AG09309 (cell line): ENCODE results near the gene HOXC4.

Source experiments
- DNase-seq: peaks from one replicate; pipeline ENCODE4 v3.0.0-alpha.2; 2010; ENCODE audit warnings: low read depth
- H3K4me3 ChIP-seq: 2 replicates; pipeline ENCODE4 v1.5.1; 2011; ENCODE audit warnings: mild to moderate bottlenecking, low read depth, low read length, moderate library complexity; ENCODE audit not compliant: control insufficient read depth
- TF ChIP-seq, protein P1 (sequence below): IDR thresholded peaks from 2 replicates; pipeline ENCODE4 v1.5.1; 2011; ENCODE audit warnings: mild to moderate bottlenecking, low read depth, low read length, inconsistent platforms; ENCODE audit not compliant: insufficient read depth, control insufficient read depth; ENCODE audit errors: missing control alignments

HOXC4 gene

DNA sequence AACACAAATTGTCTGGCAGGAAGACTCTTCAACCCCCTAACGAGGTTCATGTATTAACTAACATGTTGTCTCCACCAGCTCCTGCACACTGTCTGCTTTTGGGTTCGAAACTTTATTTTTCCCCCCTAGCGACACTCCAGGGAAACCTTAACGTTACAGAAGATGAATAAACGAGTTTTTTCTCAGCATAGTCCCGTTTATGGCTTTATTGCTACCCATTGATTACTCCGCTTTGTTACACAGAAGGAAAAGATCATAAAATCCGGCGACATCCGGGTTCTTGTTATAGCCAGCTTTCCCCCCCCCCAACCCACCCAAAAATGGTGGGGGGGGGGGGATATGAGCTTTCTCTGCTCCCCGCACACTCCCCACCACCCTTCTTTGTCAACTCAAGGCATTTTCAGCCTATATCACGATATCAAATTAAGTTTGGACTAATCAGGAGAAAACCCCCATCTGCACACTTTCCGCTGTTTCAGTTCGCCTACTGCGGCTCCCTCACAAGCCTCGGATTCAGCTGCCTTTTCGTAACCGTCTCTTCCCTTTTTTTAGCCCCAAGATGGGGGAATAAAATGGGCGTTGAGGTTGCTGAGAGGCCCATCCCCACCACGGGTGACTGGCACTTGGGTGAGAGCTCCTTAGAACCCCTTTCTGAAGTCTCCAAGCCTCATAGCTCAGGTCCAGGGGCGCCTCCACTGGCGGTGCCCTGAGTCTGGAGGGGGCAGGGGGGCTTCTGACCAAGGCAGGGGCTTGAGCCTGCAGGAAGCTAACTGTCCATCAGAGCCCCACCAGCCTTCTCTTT lies 26.8 kb upstream of the HOXC4 start:
- TF ChIP-seq, protein P1, sequence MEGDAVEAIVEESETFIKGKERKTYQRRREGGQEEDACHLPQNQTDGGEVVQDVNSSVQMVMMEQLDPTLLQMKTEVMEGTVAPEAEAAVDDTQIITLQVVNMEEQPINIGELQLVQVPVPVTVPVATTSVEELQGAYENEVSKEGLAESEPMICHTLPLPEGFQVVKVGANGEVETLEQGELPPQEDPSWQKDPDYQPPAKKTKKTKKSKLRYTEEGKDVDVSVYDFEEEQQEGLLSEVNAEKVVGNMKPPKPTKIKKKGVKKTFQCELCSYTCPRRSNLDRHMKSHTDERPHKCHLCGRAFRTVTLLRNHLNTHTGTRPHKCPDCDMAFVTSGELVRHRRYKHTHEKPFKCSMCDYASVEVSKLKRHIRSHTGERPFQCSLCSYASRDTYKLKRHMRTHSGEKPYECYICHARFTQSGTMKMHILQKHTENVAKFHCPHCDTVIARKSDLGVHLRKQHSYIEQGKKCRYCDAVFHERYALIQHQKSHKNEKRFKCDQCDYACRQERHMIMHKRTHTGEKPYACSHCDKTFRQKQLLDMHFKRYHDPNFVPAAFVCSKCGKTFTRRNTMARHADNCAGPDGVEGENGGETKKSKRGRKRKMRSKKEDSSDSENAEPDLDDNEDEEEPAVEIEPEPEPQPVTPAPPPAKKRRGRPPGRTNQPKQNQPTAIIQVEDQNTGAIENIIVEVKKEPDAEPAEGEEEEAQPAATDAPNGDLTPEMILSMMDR: no peak
- H3K4me3 ChIP-seq: no peak overlapping the region
- no peak for DNase-seq

DNA sequence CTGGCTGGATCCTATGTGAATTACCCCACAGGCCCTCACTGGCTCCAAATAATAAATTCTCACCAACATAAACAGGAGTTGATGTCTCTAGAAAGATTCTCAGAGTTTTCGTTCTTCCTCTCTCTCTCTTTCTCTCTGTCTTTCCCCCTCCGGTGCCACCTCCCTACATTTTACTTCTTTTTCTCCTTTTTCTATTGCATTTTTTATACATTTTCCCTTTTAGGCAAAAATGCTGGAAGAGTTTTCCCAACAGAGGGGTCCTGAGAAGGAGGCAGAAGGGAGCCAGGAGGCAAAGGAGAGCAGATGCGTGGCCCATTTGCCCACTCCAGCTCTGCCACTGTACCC lies 26.2 kb upstream of the HOXC4 start:
- TF ChIP-seq, protein P1: no peak
- no peak for DNase-seq
- H3K4me3 ChIP-seq: no peak overlapping the region

DNA sequence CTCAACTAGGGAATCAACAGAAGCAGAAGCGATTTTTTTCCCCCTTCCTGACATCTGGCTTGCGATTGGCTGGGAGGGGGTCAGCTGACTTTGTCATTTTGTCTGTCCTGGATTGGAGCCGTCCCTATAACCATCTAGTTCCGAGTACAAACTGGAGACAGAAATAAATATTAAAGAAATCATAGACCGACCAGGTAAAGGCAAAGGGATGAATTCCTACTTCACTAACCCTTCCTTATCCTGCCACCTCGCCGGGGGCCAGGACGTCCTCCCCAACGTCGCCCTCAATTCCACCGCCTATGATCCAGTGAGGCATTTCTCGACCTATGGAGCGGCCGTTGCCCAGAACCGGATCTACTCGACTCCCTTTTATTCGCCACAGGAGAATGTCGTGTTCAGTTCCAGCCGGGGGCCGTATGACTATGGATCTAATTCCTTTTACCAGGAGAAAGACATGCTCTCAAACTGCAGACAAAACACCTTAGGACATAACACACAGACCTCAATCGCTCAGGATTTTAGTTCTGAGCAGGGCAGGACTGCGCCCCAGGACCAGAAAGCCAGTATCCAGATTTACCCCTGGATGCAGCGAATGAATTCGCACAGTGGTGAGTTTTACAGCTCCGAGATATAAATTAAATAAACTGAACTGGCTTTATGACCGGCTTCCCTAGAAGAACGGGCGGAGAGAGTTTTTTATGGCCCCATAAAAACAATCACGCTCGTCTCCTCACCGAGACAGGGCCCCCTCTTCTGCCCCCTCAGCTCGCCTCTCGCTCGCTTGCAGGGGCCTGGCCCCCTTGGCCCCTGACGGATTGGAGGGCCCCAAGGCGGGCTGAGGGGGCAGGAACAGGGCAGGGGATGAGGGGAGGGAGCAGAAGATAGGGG lies 25.1 kb upstream of the HOXC4 start, which contains the start of gene HOXC6:
Gene HOXC6 (plus strand): TSS at position 127 of the 888 bp plus-strand sequence. CDS start 82 bp downstream, at position 209.
- H3K4me3 ChIP-seq: no peak within 1 kb of the TSS
- TF ChIP-seq, protein P1: no peak
- no peak for DNase-seq

DNA sequence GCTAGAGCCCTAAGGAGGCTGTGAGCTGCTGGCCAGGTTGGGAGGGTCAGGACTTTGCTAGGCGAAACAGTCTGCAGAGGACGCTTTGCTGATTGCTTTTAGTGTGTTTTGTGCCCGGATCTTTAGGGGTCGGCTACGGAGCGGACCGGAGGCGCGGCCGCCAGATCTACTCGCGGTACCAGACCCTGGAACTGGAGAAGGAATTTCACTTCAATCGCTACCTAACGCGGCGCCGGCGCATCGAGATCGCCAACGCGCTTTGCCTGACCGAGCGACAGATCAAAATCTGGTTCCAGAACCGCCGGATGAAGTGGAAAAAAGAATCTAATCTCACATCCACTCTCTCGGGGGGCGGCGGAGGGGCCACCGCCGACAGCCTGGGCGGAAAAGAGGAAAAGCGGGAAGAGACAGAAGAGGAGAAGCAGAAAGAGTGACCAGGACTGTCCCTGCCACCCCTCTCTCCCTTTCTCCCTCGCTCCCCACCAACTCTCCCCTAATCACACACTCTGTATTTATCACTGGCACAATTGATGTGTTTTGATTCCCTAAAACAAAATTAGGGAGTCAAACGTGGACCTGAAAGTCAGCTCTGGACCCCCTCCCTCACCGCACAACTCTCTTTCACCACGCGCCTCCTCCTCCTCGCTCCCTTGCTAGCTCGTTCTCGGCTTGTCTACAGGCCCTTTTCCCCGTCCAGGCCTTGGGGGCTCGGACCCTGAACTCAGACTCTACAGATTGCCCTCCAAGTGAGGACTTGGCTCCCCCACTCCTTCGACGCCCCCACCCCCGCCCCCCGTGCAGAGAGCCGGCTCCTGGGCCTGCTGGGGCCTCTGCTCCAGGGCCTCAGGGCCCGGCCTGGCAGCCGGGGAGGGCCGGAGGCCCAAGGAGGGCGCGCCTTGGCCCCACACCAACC lies 23.9 kb upstream of the HOXC4 start:
- TF ChIP-seq, protein P1: no peak
- DNase-seq: no peak
- no peak overlapping the region for H3K4me3 ChIP-seq

DNA sequence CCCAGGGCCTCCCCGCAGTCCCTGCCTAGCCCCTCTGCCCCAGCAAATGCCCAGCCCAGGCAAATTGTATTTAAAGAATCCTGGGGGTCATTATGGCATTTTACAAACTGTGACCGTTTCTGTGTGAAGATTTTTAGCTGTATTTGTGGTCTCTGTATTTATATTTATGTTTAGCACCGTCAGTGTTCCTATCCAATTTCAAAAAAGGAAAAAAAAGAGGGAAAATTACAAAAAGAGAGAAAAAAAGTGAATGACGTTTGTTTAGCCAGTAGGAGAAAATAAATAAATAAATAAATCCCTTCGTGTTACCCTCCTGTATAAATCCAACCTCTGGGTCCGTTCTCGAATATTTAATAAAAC lies 23.2 kb upstream of the HOXC4 start:
- H3K4me3 ChIP-seq: no peak overlapping the region
- DNase-seq: no peak
- TF ChIP-seq, protein P1: no peak

DNA sequence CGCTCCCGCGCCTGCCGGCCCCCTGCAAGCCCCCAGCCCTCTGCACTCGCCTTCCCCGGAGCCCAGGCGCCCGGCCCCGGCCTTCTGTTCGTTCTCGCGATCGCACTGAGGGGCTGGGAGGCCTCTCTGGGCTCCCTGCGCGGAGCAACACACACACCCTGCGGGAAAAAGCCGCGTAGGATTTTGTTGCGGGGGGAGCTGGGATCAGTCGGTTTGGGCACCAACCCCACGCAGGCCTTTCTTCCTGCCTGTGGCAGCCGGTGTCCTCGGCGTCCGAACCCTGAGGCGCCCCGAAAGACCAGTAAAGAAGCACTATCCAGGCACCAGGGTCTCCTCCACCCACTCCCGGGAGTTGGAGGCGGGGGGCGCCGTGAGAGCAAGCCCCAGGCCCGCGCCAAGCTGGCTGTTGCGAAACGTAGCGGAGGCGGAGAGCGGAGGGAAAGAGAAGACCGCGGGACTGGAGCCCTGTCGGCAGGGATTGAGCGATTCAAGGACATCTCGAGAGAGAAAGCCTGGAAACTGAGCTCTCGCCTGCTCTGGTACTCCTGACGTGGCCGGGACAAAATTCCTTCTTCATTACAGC lies 22.7 kb upstream of the HOXC4 start:
- no peak for DNase-seq
- TF ChIP-seq, protein P1: no peak
- no peak overlapping the region; the same call in 1 of the 2 replicates for H3K4me3 ChIP-seq
